ENCODE results near the gene MACO1. TPM values are rescaled to one million over a fixed set of nuclear protein-coding genes. Genes with fewer than 3 reads are reported as not detected.

The MACO1 gene
- total and polyA plus RNA-seq, 2 of the 13 experiments (the other 11 are each of a cell fraction or from before 2014, with no cell fraction given): 9.7 to 17.0 TPM

GRCh38 chr1:25458541-25459298 lies 28.0 kb downstream of the MACO1 start (continued):
- TF ChIP-seq ZNF646 (CRISPR knock-in tag; IDR thresholded peaks at IDR 0.05) (peak; percentile 80), RARG (CRISPR knock-in tag; IDR thresholded peaks at IDR 0.05; ENCODE audit: low read depth) (no peak), RAD21 (CRISPR knock-in tag; IDR thresholded peaks at IDR 0.05) (no peak), SMARCE1 (IDR thresholded peaks at IDR 0.05; ENCODE audit: borderline replicate concordance) (no peak), ZNF589 (CRISPR knock-in tag; conservative IDR thresholded peaks at IDR 0.05) (no peak), ZMAT3 (CRISPR knock-in tag; conservative IDR thresholded peaks at IDR 0.05) (no peak), ZNF720 (CRISPR knock-in tag; IDR thresholded peaks at IDR 0.05) (no peak), NFYC (CRISPR knock-in tag; IDR thresholded peaks at IDR 0.05) (no peak), EED (CRISPR knock-in tag; IDR thresholded peaks at IDR 0.05) (no peak), ZSCAN29 (CRISPR knock-in tag; conservative IDR thresholded peaks at IDR 0.05) (no peak), ZNF367 (CRISPR knock-in tag; IDR thresholded peaks at IDR 0.05; ENCODE audit: borderline replicate concordance) (no peak), HHEX (CRISPR knock-in tag; IDR thresholded peaks at IDR 0.05) (peak; percentile 7; the same call in 1 of the 2 replicates), ARHGAP35 (CRISPR knock-in tag; IDR thresholded peaks at IDR 0.05; ENCODE audit: borderline replicate concordance) (no peak), ZSCAN20 (CRISPR knock-in tag; IDR thresholded peaks at IDR 0.05; ENCODE audit: borderline replicate concordance) (no peak), SRSF9 (IDR thresholded peaks at IDR 0.05; ENCODE audit: borderline replicate concordance, insufficient read depth, low read depth, low read length, poor library complexity, severe bottlenecking) (no peak), PATZ1 (CRISPR knock-in tag; IDR thresholded peaks at IDR 0.05) (no peak), ATAD3A (CRISPR knock-in tag; IDR thresholded peaks at IDR 0.05) (no peak), ZNF607 (CRISPR knock-in tag; IDR thresholded peaks at IDR 0.05; ENCODE audit: borderline replicate concordance) (no peak), ZNF121 (CRISPR knock-in tag; IDR thresholded peaks at IDR 0.05) (no peak), TFAP4 (IDR thresholded peaks at IDR 0.05; ENCODE audit: borderline replicate concordance, low read depth) (peak; percentile 17; the same call in 1 of the 2 replicates), ZNF7 (CRISPR knock-in tag; IDR thresholded peaks at IDR 0.05) (no peak)

Data from HepG2 (cell line).